NCI-H524 (cell line): ENCODE results near the gene GVQW3.

Experiments
- DNase-seq, 2 experiments: peaks; one replicate each; lab custom pipeline; 2025; lab: John Stamatoyannopoulos, UW

Gene GVQW3

DNA sequence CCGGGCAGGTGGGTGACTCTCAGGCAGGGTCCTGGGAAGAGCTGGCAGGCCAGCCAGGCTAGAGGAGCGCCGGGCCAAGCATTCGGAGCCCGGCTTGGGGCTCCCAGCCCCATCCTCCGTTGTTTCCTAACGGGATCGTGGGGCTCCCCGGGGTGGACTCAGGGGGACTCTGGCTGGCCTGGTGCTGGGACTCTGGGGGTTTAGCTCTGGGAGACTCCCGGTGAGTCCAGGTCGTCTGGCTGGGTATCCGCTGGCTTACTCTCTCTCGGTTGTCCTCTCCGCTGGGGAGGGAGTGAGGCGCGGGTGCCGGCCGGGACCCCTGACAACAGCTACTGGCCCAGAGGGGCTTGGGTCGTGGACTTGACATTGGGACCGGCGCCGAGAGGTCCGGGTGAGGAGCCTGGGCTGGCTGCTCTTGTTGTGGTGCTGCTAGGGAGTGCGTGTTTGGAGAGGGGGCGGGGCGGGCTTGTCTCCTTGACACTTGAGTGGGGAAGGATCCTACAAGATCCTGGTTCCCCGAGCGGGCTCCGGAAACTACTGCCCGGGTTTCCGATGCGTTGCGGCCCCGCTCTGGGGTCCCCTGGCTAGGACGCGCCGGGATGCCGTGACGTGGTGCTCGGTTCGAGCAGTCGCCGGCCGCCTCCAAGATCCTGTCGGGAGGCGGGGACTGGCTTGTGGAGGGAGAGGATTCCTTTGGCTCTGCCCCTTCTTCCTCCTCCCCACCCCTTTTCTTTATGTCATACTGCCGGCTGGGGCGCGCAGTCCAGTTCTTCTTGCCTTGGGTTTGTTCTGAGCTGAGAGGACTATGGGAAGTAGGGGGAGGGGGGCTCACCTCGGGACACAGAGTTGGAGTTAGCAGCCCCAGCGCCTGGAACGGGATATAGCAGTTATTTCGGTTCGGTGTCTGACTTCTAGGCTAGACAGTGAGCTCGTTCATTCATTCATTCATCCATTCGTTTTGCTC, 64.3 kb downstream of the GVQW3 start:
- DNase-seq: peak; percentile 61 to 75

DNA sequence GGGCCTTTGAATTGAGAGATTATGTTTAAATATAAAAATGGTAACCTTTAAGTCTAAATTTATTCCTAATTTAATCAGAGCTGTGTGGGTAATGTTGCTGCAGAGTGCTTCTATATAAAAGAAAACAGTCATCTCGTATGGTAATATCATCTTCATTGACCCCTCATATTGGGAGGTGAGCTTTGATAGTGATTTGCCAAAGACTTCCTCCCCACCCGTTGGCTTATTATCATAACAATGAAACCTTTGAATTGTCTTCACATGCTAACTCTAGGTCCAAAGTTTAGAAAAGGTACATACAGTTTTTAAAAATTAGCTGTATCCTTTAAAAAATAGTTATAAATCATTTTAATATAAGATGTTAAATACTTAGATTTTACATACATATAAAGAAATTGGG, 67.4 kb downstream of the GVQW3 start:
- no peak for DNase-seq

DNA sequence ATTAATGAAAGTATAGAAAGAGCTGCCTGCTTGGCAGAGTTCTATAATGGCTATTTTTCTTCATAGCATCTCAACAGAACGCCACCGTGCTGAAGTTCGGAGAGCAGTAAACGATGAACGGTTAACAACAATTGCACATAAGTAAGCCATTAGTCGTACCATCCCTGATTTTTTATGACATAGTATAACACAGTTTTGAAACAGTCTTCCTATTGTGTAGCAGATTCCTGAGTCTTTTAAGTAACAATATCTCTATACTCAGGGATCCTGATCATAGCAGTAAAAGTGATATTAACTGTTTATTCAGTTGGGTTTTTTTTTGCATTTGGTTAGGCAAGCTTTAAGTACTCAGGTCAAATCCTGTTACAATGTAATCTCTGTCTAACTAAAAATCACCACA, 72.1 kb downstream of the GVQW3 start:
- no peak for DNase-seq

DNA sequence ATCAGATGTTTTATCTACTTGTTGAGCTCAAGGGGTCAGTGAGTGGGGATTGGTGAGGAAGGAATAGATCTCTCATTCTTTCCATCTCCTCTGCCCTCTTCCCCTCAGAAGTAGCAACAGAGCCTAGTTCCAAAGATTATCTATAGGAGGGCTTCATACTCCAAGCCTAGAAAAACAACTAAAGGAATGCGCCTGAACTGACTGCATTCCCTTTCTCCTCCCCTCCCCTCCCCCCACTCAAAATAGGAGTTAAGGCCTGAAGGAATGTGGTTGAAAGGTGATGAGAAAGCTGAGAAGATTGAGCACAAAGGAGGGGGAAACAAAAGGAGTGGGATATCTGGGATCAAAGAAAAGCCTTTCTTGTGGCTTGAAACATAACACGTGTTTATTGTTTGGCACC, 74.2 kb downstream of the GVQW3 start:
- no peak for DNase-seq

DNA sequence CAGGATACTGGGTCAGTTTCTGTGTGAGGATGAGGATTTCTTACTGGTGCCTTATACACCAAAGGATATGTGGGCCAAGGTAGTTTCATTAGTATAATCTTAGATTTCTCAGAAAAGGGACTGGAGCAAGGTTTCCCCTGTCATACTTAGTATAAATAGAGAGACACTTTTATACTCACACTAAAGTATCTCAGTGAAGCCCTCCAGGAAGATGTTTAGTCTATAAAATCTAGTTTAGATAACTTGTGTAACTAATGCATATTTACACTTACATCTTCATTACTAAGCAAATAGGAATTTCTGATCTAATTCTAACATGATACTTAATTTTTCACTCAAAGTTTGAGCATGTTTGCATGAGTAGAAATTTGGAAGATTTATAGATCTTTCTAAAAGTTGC, 74.8 kb downstream of the GVQW3 start:
- DNase-seq: no peak

DNA sequence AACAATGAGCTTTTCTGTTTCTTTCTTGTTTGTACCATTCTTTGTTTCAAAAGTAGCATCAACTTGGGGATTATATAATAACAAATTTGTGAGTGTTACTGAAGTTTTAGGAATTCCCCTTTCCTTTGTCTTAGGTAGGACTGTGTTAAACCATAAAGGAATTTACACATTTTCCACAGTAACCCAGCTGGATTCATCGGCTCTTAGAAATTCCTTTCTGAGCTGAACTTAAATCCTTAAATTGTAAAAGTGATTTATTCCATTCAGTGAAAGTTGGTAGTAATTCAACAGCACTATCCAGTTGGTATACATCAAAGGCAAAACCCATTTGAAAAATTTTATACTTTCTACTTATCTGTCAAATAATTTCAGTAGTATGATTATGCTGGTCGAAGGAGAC, 75.4 kb downstream of the GVQW3 start:
- DNase-seq: no peak
